Mononuclear cell (primary cell): ENCODE results near the gene SCO2. TPM values are rescaled to one million over a fixed set of nuclear protein-coding genes. Genes with fewer than 3 reads are reported as not detected.

Experiments used
- H3K27me3 ChIP-seq: 2 replicates; pipeline ENCODE4 v1.6.0; 2011; ENCODE audit warnings: low read length, control low read depth; ENCODE audit not compliant: insufficient read depth
- H3K4me1 ChIP-seq: 2 replicates; pipeline ENCODE4 v1.5.1; 2011; ENCODE audit warnings: mild to moderate bottlenecking, low read length, control low read depth; ENCODE audit not compliant: insufficient read depth
- H3K4me3 ChIP-seq: 2 replicates; pipeline ENCODE4 v1.5.1; 2011; ENCODE audit warnings: mild to moderate bottlenecking, low read length, moderate library complexity
- H3K9me3 ChIP-seq: 2 replicates; pipeline ENCODE4 v1.5.1; 2011; ENCODE audit warnings: low read depth, mild to moderate bottlenecking, control low read depth, low read length
- total RNA-seq: library from RNA; depleted of rRNA; stranded (reverse); fragments of >200 nt; gene quantifications from one replicate; pipeline ENCODE4 v1.2.3, GENCODE V29; 2012

The SCO2 gene
- total RNA-seq, 1 donor = 33.8 TPM

DNA sequence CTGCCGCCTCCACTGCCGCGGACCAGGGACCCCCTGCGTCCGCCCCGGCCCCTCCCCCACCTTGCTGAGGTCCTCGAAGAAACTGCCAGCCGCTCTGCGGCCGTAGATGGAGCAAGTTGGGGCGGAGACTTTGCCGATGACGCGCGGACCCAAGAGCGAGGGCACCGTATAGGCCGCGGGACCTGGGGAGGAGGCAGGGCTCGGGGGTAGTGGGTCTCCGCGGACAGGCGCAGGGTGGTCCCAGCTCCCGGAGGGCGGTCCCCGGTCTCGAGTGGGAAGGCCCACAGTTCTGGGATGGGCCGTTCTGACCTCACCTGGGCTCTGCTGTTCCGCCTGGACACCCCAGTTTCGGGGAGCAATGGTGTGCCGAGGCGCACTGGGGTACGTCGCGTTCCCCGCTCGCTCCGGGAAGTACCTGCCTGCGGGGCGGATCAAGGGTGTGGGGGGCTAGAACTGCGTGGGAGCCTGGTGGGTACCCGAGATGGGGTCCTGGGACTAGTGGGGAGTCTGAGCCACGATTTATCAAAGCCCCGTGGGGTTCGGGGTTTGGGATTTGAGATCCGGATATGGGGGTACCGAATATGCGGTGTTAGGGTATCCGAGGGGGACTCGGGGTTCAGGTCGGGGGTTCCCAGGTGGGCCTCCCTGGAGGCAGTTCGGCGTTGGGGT is 5.6 kb upstream of the SCO2 start:
- Histone ChIP-seq H3K4me1 (peaks cover 80% of the 10 kb centered on the region), H3K9me3 (no peaks in the 10 kb centered on the region), H3K27me3 (no peaks in the 10 kb centered on the region), H3K4me3 (peak overlapping the region; percentile 94)

DNA sequence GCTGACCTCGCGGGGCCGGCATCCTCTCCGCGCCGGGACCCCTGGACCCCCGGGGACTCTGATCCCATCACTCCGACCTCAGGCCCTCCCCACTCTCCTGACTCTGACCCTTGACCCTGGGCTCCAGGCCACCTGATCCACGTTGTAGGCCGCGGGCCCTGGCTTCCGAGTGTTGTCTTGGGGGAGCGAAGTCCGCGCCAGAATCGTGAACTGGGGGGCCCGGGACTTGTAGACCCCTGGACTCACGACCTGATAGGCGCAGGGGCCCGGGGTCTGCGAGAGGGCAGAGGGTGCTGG is 5.1 kb upstream of the SCO2 start:
- peaks cover 75% of the 10 kb centered on the region for H3K4me1 ChIP-seq
- no peaks in the 10 kb centered on the region for H3K9me3 ChIP-seq
- peak overlapping the region; percentile 94 for H3K4me3 ChIP-seq
- no peaks in the 10 kb centered on the region for H3K27me3 ChIP-seq

- Histone ChIP-seq H3K4me3 (peak within 1 kb of the TSS; percentile 94), H3K27me3 (no peaks in the 10 kb centered on the region), H3K4me1 (peaks cover 74% of the 10 kb centered on the region)
These were observed 4.6 kb upstream of the SCO2 start, which contains the start of gene TYMP for GRCh38 chr22:50529897-50530579. Gene TYMP (minus strand): TSS chr22:50530012. CDS start chr22:50529709, 303 bp downstream.

GRCh38 chr22:50529416-50529896 is 4.1 kb upstream of the SCO2 start:
- Histone ChIP-seq H3K27me3 (no peaks in the 10 kb centered on the region), H3K4me1 (peaks cover 74% of the 10 kb centered on the region), H3K4me3 (peak overlapping the region; percentile 94), H3K9me3 (no peaks in the 10 kb centered on the region)

More at GRCh38 chr22:50529897-50530579, 4.6 kb upstream of the SCO2 start, which contains the start of gene TYMP:
- H3K9me3 ChIP-seq = no peaks in the 10 kb centered on the region

DNA sequence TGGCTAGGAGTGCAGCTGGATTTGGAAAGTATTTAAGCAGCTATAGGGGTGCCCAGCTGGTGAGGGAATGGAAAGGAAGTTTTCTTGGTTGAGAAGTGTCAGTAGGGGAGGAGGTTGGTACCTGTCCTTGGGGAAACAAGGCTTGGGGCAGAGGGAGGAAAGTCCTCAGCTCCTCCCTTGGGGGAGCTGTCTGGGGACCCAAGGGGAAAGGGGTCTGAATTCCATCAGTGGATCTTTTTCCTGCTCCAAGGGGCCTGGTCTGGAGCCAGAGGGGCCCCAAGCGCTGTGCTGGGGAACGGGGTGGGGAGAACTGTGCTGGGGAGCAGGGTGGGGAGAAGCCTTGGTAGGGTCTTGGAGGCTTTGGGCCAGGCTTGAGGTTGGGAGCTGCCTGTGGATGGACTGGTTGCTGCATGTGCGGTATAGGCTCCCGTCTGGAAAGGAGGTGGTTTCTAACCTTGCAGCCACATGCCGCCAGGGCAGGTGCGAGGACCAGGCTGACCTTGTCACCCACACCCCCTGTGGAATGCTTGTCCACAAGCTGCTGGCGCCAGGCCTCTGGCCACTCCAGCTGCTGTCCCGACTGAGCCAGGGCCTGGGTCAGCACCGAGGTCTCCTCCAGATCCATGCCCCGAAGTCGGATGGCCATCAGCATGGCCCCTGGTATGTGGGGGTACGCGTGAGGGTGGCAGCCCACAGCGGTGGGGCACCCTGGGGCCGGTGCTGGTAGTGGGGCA is 3.5 kb upstream of the SCO2 start:
- Histone ChIP-seq H3K9me3 (no peaks in the 10 kb centered on the region), H3K27me3 (no peaks in the 10 kb centered on the region), H3K4me1 (peaks cover 74% of the 10 kb centered on the region), H3K4me3 (peak overlapping the region; percentile 94)

DNA sequence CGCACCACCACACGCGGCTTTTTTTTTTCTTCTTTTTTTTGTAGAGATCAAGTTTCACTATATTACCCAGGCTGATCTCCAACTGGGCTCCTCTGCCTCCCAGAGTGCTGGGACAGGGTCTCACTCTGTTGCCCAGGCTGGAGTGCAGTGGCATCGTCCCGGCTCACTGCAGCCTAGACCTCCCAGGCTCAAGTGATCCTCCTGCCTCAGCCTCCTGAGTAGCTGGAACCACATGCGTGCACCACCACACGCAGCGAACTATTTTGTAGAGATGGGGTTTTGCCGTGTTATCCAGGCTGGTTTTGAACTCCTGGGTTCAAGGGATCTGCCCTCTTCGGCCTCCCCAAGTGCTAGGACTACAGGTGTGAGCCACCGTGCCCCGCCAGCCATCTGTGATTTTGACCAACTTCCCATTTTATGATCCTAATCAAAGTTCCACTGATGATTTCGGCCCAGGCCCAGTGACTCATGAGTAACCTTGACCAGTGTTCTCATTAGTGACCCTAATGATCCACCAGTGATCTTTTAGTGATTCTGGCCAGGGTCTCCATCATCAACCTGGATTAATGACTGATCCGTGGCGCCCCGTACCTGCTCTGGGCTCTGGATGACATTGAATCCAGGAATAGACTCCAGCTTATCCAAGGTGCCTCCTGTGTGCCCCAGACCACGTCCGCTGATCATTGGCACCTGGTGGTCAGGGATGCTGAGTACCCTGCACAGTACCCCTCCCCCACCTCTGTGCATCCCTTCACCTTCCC is 2.7 kb upstream of the SCO2 start:
- H3K27me3 ChIP-seq = no peaks in the 10 kb centered on the region
- H3K9me3 ChIP-seq = no peaks in the 10 kb centered on the region
- peaks cover 69% of the 10 kb centered on the region for H3K4me1 ChIP-seq
- peak overlapping the region; percentile 94 for H3K4me3 ChIP-seq

GRCh38 chr22:50526834-50527801 is 1.7 kb upstream of the SCO2 start:
- Histone ChIP-seq H3K4me1 (peaks cover 59% of the 10 kb centered on the region), H3K9me3 (no peaks in the 10 kb centered on the region), H3K27me3 (no peaks in the 10 kb centered on the region), H3K4me3 (peak overlapping the region; percentile 94)

DNA sequence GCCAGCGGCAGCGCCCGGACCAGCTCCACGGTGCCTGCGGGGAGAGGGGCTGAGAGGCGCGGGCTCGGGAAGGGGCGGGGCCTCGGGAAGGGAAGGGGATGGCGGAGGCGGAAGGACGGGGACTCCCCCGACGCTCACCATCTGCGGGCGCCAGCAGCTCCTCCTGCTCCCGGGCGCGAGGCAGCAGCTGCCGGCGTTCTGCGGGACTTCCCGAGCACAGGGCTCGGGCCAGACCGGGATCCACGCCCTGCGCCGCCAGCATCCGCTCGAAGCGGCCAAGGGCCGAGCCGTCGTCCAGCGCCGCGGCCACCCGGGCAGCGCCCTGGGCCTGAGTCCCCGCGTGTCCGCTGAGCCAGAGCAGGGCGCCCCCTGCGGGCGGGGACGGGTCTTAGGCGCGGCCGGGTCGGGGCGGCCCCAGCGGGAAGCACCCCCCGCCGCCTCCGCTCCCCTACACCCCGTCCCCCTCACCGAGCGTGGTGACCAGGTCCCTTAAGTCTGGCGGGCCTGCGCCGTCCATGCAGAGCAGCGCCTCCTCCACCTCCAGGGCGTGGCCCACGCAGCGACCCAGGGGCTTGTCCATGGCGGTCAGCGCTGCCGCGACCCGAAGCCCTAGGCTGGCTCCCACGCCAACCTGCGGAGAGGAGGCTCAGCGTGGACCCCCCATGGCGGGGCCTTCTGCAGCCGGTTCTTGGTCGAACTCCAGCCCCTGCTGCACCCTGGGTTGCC is 873 bp upstream of the SCO2 start:
- Histone ChIP-seq H3K27me3 (no peaks in the 10 kb centered on the region), H3K9me3 (no peaks in the 10 kb centered on the region), H3K4me1 (peaks cover 54% of the 10 kb centered on the region), H3K4me3 (peak overlapping the region; percentile 94)

DNA sequence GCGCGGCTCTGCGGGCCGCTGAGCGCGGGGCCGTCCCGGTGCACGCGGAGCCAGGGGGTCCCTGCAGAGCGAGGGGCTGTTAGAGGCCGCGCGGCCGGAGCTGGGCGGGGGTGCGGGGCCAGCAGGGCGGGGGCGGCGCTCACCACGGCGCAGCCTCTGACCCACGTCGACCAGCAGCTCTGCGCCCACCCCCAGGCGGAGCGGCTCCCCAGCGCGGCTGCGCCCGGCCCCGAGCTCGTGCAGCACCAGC is 385 bp upstream of the SCO2 start:
- H3K27me3 ChIP-seq = no peaks in the 10 kb centered on the region
- peak overlapping the region; percentile 94 for H3K4me3 ChIP-seq
- H3K9me3 ChIP-seq = no peaks in the 10 kb centered on the region
- H3K4me1 ChIP-seq = peaks cover 54% of the 10 kb centered on the region

DNA sequence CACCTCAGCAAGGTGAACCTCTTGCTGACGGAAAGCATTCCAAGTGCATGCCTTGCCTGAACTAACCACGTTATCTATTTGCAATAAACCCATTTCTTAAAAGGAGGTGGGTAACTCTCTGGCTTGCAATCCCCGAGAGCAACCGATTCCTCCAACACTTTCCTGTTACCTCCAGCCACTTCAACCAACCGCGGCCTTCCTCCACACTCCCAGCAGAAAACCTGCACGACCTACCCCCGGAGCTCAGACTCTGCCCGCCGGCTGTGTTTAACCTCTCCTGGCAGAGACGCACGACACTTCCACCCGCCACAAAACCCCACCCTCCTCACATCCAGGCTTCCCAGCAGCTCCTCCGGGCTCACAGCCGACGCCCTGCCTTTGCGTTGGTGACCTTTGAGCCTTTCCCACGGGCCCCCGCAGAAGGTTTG is 708 bp downstream of the SCO2 start:
- Histone ChIP-seq H3K4me3 (peak overlapping the region; percentile 94), H3K9me3 (no peaks in the 10 kb centered on the region), H3K27me3 (no peaks in the 10 kb centered on the region), H3K4me1 (peaks cover 50% of the 10 kb centered on the region)

DNA sequence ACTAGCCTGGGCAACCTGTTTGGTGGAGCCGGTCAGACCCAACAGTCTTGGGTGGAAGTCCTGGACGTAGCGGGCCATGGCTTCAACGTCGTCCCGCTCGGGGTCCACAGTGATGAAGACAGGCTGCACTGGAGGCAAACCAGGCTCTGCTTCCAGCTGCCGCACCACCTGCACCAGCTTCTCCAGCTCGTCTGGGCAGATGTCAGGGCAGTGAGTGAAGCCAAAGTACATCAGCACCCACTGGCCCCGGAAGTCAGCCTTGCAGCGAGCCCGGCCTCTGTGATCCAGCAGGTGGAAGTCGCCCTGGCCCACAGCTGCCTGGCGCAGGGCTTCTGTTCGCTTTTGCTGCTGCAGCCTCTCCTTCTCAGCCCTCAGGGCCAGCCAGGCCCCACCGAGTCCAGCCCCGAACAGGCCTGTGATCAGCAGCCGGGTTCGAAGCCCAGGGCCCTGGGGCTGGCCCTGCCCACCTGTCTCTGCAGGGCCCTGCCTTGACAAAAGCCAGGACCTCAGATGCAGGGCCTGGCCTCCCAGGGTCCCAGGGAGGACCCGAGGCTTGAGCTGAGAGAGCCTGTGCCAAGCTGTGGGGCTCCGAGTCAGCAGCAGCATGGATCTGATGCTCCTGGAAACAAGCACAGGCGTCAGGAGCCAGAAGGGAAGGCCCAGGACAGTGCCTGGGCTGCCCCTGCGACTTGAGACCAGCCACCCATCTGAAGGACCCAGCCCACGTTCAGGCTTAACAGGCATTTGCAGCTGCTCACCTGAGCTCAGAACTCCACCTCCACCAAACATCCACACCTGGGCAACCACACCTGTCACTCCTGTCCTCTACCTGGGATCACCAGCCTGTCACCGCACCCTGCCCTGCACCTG is 1.4 kb downstream of the SCO2 start:
- H3K4me1 ChIP-seq = peaks cover 43% of the 10 kb centered on the region
- H3K4me3 ChIP-seq = peak overlapping the region; percentile 94

DNA sequence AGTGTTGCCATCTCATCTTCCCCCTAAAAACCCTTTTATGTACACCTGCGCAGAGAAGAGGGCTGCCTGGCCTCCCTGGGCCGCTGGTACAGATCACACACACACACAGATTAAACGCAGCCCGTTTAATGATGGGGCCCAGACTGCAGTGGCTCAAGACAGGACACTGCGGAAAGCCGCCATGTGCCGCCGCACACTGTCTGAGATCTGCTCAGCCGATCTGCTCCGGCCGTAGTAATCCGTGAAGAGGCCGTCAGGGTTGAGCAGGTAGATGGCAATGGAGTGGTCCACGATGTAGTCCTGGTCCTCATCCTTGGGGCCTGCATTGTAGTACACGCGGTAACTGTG is 2.0 kb downstream of the SCO2 start:
- Histone ChIP-seq H3K9me3 (no peaks in the 10 kb centered on the region), H3K27me3 (no peaks in the 10 kb centered on the region), H3K4me3 (no peak overlapping the region), H3K4me1 (peaks cover 38% of the 10 kb centered on the region)

More for the DNA sequence above, 1.4 kb downstream of the SCO2 start:
- H3K9me3 ChIP-seq = no peaks in the 10 kb centered on the region
- no peaks in the 10 kb centered on the region for H3K27me3 ChIP-seq
